Skeletal muscle satellite cell (primary cell): ENCODE measurements around the gene SKAP2. TPM values are rescaled to one million over a fixed set of nuclear protein-coding genes. Genes with fewer than 3 reads are reported as not detected.

Experiments used
- H3K27me3 ChIP-seq: 2 replicates; pipeline ENCODE4 v1.7.0; 2013; ENCODE audit warnings: low read length; ENCODE audit not compliant: control insufficient read depth, insufficient read depth
- H3K36me3 ChIP-seq: 2 replicates; pipeline ENCODE4 v1.7.0; 2013; ENCODE audit warnings: mild to moderate bottlenecking, control low read depth, low read length; ENCODE audit not compliant: insufficient read depth
- H3K4me1 ChIP-seq: 2 replicates; pipeline ENCODE4 v1.7.0; 2013; ENCODE audit warnings: low read length; ENCODE audit not compliant: control insufficient read depth, insufficient read depth
- H3K4me2 ChIP-seq: 2 replicates; pipeline ENCODE4 v1.7.0; 2013; ENCODE audit warnings: mild to moderate bottlenecking, low read length
- H3K4me3 ChIP-seq: 2 replicates; pipeline ENCODE4 v1.7.0; 2013; ENCODE audit warnings: low read length
- H3K9ac ChIP-seq: 2 replicates; pipeline ENCODE4 v1.7.0; 2013; ENCODE audit warnings: mild to moderate bottlenecking, low read depth, low read length, moderate library complexity
- H3K9me3 ChIP-seq: replicated peaks from 2 replicates; pipeline ENCODE4 v1.7.0; 2013; ENCODE audit warnings: mild to moderate bottlenecking, control low read depth, low read length
- total RNA-seq: library from RNA; depleted of rRNA; stranded (reverse); fragments of >200 nt; gene quantifications from 2 replicates; pipeline ENCODE4 v1.2.3, GENCODE V29; 2012; rRNA removed

SKAP2 gene
- total RNA-seq: 16.2 and 22.1 TPM in 2 replicates

- Histone ChIP-seq H3K4me3 (peak within 1 kb of the TSS; percentile 97), H3K4me1 (peaks cover 20% of the 10 kb centered on the region), H3K27me3 (no peaks in the 10 kb centered on the region), H3K36me3 (no peaks in the 10 kb centered on the region), H3K9me3 (no peaks in the 10 kb centered on the region), H3K9ac (peak within 1 kb of the TSS; percentile 96), H3K4me2 (peak within 1 kb of the TSS; percentile 93)
These were observed at the start of gene SKAP2 for GRCh38 chr7:26864309-26865093. TSS of gene SKAP2 (minus strand) at chr7:26864590. CDS start at chr7:26864429, 161 bp downstream.

- peaks cover 16% of the 10 kb centered on the region for H3K4me1 ChIP-seq
- H3K4me3 ChIP-seq: no peak overlapping the region
- H3K9me3 ChIP-seq: no peaks in the 10 kb centered on the region
- no peak overlapping the region for H3K4me2 ChIP-seq
- H3K9ac ChIP-seq: no peak overlapping the region
- H3K27me3 ChIP-seq: no peaks in the 10 kb centered on the region
- no peaks in the 10 kb centered on the region for H3K36me3 ChIP-seq
These were observed 48.6 kb upstream of the SKAP2 start for GRCh38 chr7:26912933-26913536.

- Histone ChIP-seq H3K4me1 (peaks cover 16% of the 10 kb centered on the region), H3K9ac (no peak overlapping the region), H3K9me3 (no peaks in the 10 kb centered on the region), H3K36me3 (no peaks in the 10 kb centered on the region), H3K27me3 (no peaks in the 10 kb centered on the region), H3K4me3 (no peak overlapping the region), H3K4me2 (no peak overlapping the region)
These were observed 47.9 kb upstream of the SKAP2 start for GRCh38 chr7:26912338-26912737.

- Histone ChIP-seq H3K4me3 (no peak overlapping the region), H3K9me3 (no peaks in the 10 kb centered on the region), H3K27me3 (no peaks in the 10 kb centered on the region), H3K36me3 (no peaks in the 10 kb centered on the region), H3K4me1 (peaks cover 16% of the 10 kb centered on the region), H3K9ac (no peak overlapping the region), H3K4me2 (peak overlapping the region; percentile 32)
These were observed 45.8 kb upstream of the SKAP2 start for GRCh38 chr7:26910221-26910620.

GRCh38 chr7:26900251-26900650, 35.9 kb upstream of the SKAP2 start:
- H3K27me3 ChIP-seq: no peaks in the 10 kb centered on the region
- H3K4me2 ChIP-seq: no peak overlapping the region
- H3K9me3 ChIP-seq: no peaks in the 10 kb centered on the region
- no peaks in the 10 kb centered on the region for H3K4me1 ChIP-seq
- H3K9ac ChIP-seq: no peak overlapping the region
- H3K4me3 ChIP-seq: no peak overlapping the region
- H3K36me3 ChIP-seq: no peaks in the 10 kb centered on the region

- no peak overlapping the region for H3K4me3 ChIP-seq
- no peaks in the 10 kb centered on the region for H3K9me3 ChIP-seq
- no peaks in the 10 kb centered on the region for H3K4me1 ChIP-seq
- no peak overlapping the region for H3K9ac ChIP-seq
- no peak overlapping the region for H3K4me2 ChIP-seq
- H3K27me3 ChIP-seq: no peaks in the 10 kb centered on the region
- no peaks in the 10 kb centered on the region for H3K36me3 ChIP-seq
These were observed 35.1 kb upstream of the SKAP2 start for GRCh38 chr7:26899519-26899918.

GRCh38 chr7:26898891-26899290, 34.5 kb upstream of the SKAP2 start:
- H3K4me3 ChIP-seq: no peak overlapping the region
- no peak overlapping the region for H3K9ac ChIP-seq
- H3K36me3 ChIP-seq: no peaks in the 10 kb centered on the region
- no peaks in the 10 kb centered on the region for H3K9me3 ChIP-seq
- H3K27me3 ChIP-seq: no peaks in the 10 kb centered on the region
- H3K4me1 ChIP-seq: no peaks in the 10 kb centered on the region
- no peak overlapping the region for H3K4me2 ChIP-seq

GRCh38 chr7:26897928-26898327, 33.5 kb upstream of the SKAP2 start:
- H3K4me3 ChIP-seq: no peak overlapping the region
- H3K4me1 ChIP-seq: no peaks in the 10 kb centered on the region
- H3K27me3 ChIP-seq: no peaks in the 10 kb centered on the region
- H3K36me3 ChIP-seq: no peaks in the 10 kb centered on the region
- H3K9me3 ChIP-seq: no peaks in the 10 kb centered on the region
- no peak overlapping the region for H3K4me2 ChIP-seq
- no peak overlapping the region for H3K9ac ChIP-seq

- Histone ChIP-seq H3K4me2 (peak overlapping the region; percentile 51), H3K9ac (no peak overlapping the region), H3K4me3 (peak overlapping the region; percentile 20), H3K36me3 (no peaks in the 10 kb centered on the region), H3K4me1 (peaks cover 13% of the 10 kb centered on the region), H3K9me3 (no peaks in the 10 kb centered on the region), H3K27me3 (no peaks in the 10 kb centered on the region)
These were observed 27.3 kb upstream of the SKAP2 start for GRCh38 chr7:26891400-26892350.

GRCh38 chr7:26880852-26881251, 16.5 kb upstream of the SKAP2 start:
- Histone ChIP-seq H3K4me1 (no peaks in the 10 kb centered on the region), H3K4me2 (no peak overlapping the region), H3K9me3 (no peaks in the 10 kb centered on the region), H3K27me3 (no peaks in the 10 kb centered on the region), H3K4me3 (no peak overlapping the region), H3K36me3 (no peaks in the 10 kb centered on the region), H3K9ac (no peak overlapping the region)

GRCh38 chr7:26879671-26880070, 15.3 kb upstream of the SKAP2 start:
- Histone ChIP-seq H3K9me3 (no peaks in the 10 kb centered on the region), H3K9ac (no peak overlapping the region), H3K4me1 (no peaks in the 10 kb centered on the region), H3K4me3 (no peak overlapping the region), H3K27me3 (no peaks in the 10 kb centered on the region), H3K36me3 (no peaks in the 10 kb centered on the region), H3K4me2 (no peak overlapping the region)
